CD4-positive, alpha-beta T cell treated with Interleukin-17A for 4 hours (primary cell): ENCODE results near the gene APBA2.
"Not testable (repeated sequence)": the region's sequence is repeated elsewhere in the genome, so short reads cannot be mapped to it uniquely, and the experiment has no call there.

ENCODE experiments used
- DNase-seq: peaks from one replicate; pipeline ENCODE4 v3.0.0-alpha.2; 2020; ENCODE audit warnings: mixed read lengths

The APBA2 gene

DNA sequence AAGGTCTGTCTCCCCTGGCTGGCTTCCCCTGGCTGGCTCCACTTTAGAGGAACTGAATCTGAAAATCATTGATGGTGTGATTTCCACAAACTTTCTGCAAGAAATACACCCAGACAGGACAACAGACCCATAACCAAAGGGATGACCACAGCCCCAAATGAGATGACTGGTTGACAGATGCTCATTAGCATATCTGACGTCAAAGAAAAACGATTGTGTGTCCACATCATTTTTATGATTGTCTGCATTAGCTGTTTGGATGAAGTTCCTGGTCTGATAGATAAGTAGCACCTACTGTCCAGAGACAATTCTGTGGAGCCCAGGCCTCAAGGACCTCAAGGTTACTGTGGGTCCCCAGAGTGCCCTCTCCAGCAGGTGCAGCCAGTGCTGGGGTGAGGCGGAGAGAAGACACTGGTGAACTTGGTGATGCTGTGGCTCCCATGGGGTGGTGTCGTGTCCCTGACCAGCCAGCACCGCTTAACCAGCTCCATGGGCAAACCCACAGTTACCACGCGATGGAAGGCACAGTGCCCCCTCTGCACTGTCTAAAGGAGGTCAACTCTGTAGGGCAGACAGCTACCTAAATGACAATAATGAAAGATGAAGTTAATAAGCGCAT lies 256.5 kb downstream of the APBA2 start:
- no peak for DNase-seq

DNA sequence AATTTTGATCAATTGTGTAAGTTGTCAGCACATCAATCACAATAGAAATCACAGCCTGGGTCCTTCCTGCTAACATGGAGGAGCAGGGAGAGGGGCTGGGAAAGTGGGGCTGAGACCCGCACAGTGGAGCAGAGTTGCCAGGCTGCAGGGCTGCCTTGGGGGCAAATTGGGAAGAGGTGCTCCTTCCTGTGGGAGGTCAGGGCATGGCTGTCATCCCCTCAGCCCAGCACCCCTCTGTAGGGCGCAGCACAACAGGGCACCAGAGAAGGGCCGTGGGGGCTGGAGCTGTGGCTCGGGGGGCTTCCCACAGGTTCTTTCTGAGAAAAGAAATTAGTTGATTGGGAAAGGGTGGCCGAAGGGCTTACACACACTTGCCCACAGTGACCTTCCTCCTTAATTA lies 257.5 kb downstream of the APBA2 start:
- DNase-seq, result no peak

DNA sequence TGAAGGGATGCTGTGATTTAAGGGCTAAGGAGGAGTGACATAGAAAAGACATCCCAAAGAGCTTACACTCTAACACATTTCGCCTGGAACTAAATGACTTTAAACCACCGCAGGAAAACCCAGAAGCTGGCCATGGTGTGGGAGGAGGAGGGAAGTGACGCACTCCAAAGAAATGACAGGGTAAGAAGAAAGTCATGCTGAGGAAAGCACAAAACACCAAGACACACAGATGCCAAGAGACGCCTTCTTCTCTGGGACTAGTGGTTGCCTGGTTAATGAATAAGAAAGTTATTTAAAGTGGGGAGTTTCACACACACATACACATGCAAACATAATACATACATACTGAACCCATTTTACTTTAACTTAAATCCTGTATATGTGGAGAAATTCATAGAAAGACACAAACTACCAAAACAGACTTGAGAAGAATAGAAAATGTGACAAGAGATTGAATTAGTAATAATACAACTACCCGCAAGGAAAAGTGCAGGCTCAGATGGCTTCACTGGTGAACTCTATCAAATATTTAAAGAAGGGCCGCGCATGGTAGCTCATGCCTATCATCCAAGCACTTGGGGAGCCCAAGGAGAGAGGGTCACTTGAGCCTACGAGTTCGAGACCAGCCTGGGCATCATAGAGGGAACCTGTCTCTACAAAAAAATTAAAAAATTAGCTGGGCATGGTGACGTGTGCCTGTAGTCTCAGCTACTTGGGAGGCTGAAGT lies 258.3 kb downstream of the APBA2 start:
- no peak for DNase-seq

DNA sequence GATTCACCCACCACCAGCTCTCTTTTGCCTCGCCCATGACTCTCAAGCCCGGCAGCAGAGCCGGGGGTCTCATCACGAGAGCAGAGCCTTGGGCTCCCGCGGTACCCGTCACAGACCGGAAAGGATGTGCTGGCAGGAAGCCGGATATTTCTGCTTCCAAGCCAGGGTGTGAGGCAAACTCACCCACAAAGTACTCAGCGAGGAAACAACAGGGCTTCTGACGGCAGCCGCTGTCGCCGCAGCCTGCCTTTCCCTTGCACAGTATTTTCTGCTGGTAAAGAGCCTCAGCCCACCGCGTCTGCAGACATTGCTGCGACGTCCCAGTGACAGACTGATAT lies 263.9 kb downstream of the APBA2 start:
- DNase-seq, result no peak

DNA sequence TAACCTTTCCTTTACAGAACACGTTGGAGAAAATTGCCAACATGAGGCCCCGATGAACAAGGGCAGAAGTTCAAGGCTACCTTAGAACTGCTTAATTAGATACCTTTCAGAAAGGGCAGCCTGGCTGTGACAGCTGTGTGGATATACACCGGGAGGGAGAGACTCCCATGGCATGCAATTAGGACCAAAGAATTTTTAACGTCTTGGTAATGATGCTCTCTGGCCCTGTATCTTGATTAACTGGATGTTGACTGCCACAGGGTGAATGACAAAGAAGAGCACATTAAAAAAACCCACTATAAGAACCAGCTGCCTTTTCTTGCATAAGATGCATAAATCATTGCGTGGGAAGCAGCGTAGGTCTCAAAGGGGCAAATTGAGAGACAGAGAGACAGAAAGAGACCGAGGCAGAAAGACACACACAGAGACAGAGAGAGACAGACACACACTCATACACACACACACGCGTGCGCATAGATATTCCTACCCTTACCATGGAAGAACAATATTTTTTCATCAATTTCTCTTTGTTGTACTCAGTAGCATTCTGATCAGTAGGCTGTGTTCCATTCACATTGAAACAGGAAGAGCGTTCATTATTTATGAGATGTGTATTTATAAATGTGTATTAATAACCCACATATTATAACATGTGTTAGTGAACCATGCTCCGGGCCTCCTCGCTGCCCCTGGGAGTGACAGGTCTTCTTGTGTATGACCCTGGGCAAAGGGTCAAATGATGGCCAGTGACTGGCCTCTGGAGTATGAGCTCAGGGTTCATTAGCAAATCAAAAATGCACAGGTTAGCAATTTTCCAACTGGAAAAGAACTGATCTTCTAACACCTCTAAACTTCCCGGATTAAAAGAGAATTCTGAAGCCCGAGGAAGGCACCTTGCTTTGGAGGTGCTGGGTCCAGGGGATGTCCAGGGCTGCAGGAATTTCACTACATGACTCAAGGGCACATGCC lies 265.0 kb downstream of the APBA2 start:
- DNase-seq, result no peak

DNA sequence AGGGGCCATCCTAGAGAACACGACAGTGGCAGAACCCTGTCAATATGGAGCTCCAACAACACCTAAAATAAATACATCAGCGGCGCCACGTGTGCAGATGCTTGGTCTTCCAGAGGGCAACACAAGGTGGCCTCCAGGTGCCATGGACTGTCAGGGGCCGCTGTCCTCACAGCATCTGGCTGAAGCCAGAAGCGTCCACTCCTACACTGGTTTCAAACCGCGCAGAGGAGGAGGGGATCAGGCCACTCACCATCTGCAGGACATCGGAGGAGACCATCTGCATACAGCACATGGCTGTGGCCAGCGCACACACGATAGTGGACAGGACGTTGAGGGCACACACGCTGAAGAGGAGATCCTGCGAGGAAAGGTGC lies 265.7 kb downstream of the APBA2 start:
- DNase-seq, result no peak

DNA sequence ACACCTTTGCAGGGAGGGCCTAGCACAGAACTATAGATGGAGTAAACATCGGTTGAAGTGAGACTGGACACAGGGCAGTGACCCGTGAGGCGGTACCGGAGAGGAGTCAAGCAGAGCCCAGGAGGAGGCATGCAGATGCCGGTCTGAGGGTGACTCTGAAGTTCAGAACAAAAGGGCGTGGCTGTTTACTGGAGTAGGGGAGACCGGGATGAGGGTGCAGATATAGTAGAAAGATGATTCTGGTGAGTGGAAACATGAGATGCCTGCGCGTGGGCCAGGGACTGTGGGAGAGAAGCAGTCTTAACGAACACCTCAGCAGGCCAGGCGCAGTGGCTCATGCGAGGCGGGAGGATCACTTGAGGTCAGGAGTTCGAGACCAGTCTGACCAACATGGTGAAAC lies 270.7 kb downstream of the APBA2 start:
- no peak for DNase-seq

DNA sequence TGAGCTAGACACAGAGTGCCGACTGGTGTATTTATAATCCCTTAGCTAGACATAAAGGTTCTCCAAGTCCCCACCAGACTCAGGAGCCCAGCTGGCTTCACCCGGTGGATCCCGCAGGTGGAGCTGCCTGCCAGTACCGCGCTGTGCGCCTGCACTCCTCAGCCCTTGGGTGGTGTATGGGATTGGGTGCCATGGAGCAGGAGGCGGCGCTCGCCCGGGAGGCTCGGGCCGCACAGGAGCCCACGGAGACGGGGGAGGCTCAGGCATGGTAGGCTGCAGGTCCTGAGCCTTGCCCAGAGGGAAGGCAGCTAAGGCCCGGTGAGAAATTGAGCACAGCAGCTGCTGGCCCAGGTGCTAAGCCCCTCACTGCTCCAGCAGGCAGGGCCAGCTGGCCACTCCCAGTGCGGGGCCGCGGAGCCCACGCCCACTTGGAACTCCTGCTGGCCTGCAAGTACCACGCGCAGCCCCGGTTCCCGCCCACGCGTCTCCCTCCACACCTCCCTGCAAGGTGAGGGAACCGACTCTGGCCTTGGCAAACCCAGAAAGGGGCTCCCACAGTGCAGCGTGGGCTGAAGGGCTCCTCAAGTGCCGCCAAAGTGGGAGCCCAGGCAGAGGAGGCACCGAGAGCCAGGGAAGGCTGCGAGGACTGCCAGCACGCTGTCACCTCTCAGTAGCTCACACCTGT lies 274.1 kb downstream of the APBA2 start:
- DNase-seq, result no peak

DNA sequence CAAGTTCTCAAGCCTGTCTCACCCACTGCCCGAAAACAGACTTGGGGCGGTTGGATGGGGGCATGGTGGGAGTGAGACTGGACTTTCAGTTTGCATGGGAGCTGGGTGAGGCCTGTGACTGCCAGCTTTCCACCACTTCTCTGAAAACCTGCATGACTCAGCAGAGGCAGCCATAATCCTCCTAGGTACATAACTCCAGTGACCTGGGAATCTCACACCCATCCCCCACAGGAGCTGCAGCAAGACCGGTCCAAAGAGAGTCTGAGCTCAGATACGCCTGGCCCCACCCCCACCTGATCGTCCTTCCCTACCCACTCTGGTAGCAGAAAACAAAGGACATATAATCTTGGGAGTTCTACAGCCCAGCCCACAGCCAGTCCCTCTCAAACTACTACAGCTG lies 276.6 kb downstream of the APBA2 start:
- no peak for DNase-seq

DNA sequence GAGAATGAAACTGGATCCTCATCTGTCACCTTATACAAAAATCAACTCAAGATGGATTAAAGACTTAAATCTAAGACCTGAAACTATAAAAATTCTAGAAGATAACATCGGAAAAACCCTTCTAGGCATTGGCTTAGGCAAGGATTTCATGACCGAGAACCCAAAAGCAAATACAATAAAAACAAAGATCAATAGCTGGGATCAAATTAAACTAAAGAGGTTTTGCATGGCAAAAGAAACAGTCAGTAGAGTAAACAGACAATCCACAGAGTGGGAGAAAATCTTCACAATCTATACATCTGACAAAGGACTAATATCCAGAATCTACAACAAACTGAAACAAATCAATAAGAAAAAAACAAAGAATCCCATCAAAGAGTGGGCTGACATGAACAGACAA lies 281.3 kb downstream of the APBA2 start:
- not testable (repeated sequence) for DNase-seq
